GM12878 (cell line): Measurements from ENCODE around the gene CDR2L.
A peak's percentile ranks its signal among the peaks of the same experiment; 100 is the strongest.

Experiments used
- BCLAF1 ChIP-seq: fragments of 450-650 bp; IDR thresholded peaks from 2 replicates; pipeline ENCODE4 v1.6.1; 2017; ENCODE audit warnings: antibody characterized with exemption, mild to moderate bottlenecking, moderate library complexity
- CEBPB ChIP-seq, 2 experiments: fragments of 150-350 bp in 1 of 2; IDR thresholded peaks; 2 replicates each; pipeline ENCODE4 v1.6.1; 2012 to 2014; ENCODE audit warnings: low read depth in 2 of 2, low read length in 2 of 2, borderline replicate concordance in 1 of 2, inconsistent platforms in 1 of 2
- CTCF ChIP-seq, 3 experiments: IDR thresholded peaks in 2 of 3; conservative IDR thresholded peaks in 1 of 3; 2 replicates each; pipeline ENCODE4 v1.5.1; 2011; ENCODE audit warnings: low read depth in 3 of 3, low read length in 3 of 3, mild to moderate bottlenecking in 3 of 3, control low read depth in 2 of 3, moderate library complexity in 2 of 3, inconsistent platforms in 1 of 3, mixed read lengths in 1 of 3; ENCODE audit not compliant: control insufficient read depth in 2 of 3, insufficient read depth in 1 of 3; ENCODE audit errors: extremely low read depth in 1 of 3
- EP300 ChIP-seq, 2 experiments: fragments of 150-350 bp in 1 of 2; IDR thresholded peaks; 2 replicates each; pipeline ENCODE4 v1.6.1; 2011 to 2012; ENCODE audit warnings: low read depth in 2 of 2, low read length in 2 of 2, borderline replicate concordance in 1 of 2, improper control_type of control experiment in 1 of 2, inconsistent platforms in 1 of 2; ENCODE audit not compliant: control insufficient read depth in 1 of 2
- EZH2 ChIP-seq: IDR thresholded peaks from 2 replicates; pipeline ENCODE4 v1.6.1; 2012; ENCODE audit warnings: low read depth, mild to moderate bottlenecking, control low read depth, inconsistent platforms, low read length, borderline replicate concordance; ENCODE audit not compliant: control insufficient read depth
- HDAC6 ChIP-seq: fragments of 200-600 bp; sonication (generic); IDR thresholded peaks from one replicate; pipeline ENCODE4 v1.8.0; 2017; ENCODE audit warnings: antibody characterized with exemption; ENCODE audit not compliant: unreplicated experiment
- JUNB ChIP-seq: IDR thresholded peaks from 2 replicates; pipeline ENCODE4 v1.6.1; 2016; ENCODE audit warnings: antibody characterized with exemption, mild to moderate bottlenecking
- JUND ChIP-seq: IDR thresholded peaks from 2 replicates; pipeline ENCODE4 v1.6.1; 2012; ENCODE audit warnings: low read depth, mild to moderate bottlenecking, low read length, improper control_type of control experiment, moderate library complexity
- MXI1 ChIP-seq: fragments of 150-350 bp; IDR thresholded peaks from 2 replicates; pipeline ENCODE4 v1.6.1; 2011; ENCODE audit warnings: low read depth, mild to moderate bottlenecking, inconsistent platforms, low read length, improper control_type of control experiment
- NFYB ChIP-seq: IDR thresholded peaks from 2 replicates; pipeline ENCODE4 v1.6.1; 2011; ENCODE audit warnings: low read depth, mild to moderate bottlenecking, low read length, improper control_type of control experiment, moderate library complexity; ENCODE audit not compliant: insufficient read depth
- POLR2A ChIP-seq: IDR thresholded peaks from 2 replicates; pipeline ENCODE4 v1.6.1; 2011; ENCODE audit warnings: low read depth, mild to moderate bottlenecking, low read length
- POLR2AphosphoS2 ChIP-seq: IDR thresholded peaks from 2 replicates; pipeline ENCODE4 v1.6.1; 2011; ENCODE audit warnings: low read depth, mild to moderate bottlenecking, low read length, improper control_type of control experiment, moderate library complexity
- ZBTB11 ChIP-seq: fragments of 450-650 bp; formaldehyde crosslinking; IDR thresholded peaks from 2 replicates; pipeline ENCODE4 v1.5.0; 2022; ENCODE audit warnings: mild to moderate bottlenecking, missing genetic modification characterization

GRCh38 chr17:75024686-75025397 is 37.4 kb downstream of the CDR2L start:
- TF ChIP-seq JUND (no peak), CTCF (IDR thresholded peaks at IDR 0.05 in 2 of 3, conservative IDR thresholded peaks at IDR 0.05 in 1 of 3; ENCODE audit: control insufficient read depth in 2 of 3, extremely low read depth in 1 of 3, insufficient read depth in 1 of 3, low read depth in 3 of 3, low read length in 3 of 3) (no peak), EZH2 (no peak), POLR2A (0 out of 2 replicates have a peak, but pooled peaks have one; percentile 19), EP300 (IDR thresholded peaks at IDR 0.05; ENCODE audit: borderline replicate concordance in 1 of 2, control insufficient read depth in 1 of 2, low read depth in 2 of 2, low read length in 2 of 2) (no peak), CEBPB (IDR thresholded peaks at IDR 0.05; ENCODE audit: borderline replicate concordance in 1 of 2, low read depth in 2 of 2, low read length in 2 of 2) (no peak), NFYB (peak; percentile 80), HDAC6 (no peak), BCLAF1 (no peak), ZBTB11 (CRISPR knock-in tag) (no peak), JUNB (no peak), MXI1 (no peak), POLR2AphosphoS2 (no peak)
